ENCODE measurements around the gene KLF1. TPM values are rescaled to one million over a fixed set of nuclear protein-coding genes. Genes with fewer than 3 reads are reported as not detected.

The KLF1 gene
- total and polyA plus RNA-seq, 2 of the 13 experiments (the other 11 are each of a cell fraction or from before 2014, with no cell fraction given), result not detected

DNA sequence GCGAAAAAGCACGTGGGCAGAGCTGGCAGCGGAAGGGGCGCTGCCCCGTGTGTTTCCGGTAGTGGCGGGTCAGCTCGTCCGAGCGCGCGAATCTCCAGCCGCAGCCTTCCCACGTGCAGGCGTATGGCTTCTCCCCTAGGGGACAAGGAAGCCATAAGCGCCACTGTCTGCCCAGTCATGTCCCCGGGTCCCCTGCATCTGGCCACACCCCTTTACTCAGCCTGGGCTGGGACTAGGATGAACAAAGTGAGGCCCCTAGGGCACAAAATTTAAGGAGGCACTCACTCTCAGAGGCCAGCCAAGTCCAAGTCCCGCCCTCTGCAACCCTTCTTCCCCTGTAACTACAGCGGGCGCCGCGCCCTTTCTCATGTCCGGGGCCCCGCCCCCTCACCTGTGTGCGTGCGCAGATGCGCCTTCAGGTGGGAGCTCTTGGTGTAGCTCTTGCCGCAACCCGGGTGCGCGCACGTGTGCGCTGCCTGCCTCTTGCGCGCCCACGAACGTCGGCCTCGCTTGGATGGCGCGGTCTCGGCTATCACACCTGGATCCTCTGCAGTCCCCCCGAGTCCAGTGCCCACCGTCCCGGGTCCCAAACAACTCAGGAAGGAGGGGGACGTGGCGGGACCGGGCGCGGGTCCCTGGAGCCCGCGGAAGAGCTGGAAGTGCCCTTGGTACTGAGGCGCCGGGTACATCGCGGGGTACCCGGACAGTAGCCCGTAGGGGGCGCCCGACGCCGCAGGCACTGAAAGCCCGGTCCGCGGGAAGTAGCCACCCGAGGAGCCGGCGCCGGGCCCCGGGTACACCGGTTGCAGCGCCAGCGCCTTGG, 1.9 kb downstream of the KLF1 start (continued):
- TF ChIP-seq SP2 (CRISPR knock-in tag; IDR thresholded peaks at IDR 0.05), result no peak
- TF ChIP-seq, protein P1, sequence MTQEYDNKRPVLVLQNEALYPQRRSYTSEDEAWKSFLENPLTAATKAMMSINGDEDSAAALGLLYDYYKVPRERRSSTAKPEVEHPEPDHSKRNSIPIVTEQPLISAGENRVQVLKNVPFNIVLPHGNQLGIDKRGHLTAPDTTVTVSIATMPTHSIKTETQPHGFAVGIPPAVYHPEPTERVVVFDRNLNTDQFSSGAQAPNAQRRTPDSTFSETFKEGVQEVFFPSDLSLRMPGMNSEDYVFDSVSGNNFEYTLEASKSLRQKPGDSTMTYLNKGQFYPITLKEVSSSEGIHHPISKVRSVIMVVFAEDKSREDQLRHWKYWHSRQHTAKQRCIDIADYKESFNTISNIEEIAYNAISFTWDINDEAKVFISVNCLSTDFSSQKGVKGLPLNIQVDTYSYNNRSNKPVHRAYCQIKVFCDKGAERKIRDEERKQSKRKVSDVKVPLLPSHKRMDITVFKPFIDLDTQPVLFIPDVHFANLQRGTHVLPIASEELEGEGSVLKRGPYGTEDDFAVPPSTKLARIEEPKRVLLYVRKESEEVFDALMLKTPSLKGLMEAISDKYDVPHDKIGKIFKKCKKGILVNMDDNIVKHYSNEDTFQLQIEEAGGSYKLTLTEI (CRISPR knock-in tag; conservative IDR thresholded peaks at IDR 0.05), result no peak
- peak; percentile 24; the same call in 1 of the 2 replicates for TF ChIP-seq MTA1 (CRISPR knock-in tag; IDR thresholded peaks at IDR 0.05; ENCODE audit: borderline replicate concordance)
- no peak for TF ChIP-seq FOXC1 (CRISPR knock-in tag; IDR thresholded peaks at IDR 0.05; ENCODE audit: borderline replicate concordance)
- TF ChIP-seq, protein P2, sequence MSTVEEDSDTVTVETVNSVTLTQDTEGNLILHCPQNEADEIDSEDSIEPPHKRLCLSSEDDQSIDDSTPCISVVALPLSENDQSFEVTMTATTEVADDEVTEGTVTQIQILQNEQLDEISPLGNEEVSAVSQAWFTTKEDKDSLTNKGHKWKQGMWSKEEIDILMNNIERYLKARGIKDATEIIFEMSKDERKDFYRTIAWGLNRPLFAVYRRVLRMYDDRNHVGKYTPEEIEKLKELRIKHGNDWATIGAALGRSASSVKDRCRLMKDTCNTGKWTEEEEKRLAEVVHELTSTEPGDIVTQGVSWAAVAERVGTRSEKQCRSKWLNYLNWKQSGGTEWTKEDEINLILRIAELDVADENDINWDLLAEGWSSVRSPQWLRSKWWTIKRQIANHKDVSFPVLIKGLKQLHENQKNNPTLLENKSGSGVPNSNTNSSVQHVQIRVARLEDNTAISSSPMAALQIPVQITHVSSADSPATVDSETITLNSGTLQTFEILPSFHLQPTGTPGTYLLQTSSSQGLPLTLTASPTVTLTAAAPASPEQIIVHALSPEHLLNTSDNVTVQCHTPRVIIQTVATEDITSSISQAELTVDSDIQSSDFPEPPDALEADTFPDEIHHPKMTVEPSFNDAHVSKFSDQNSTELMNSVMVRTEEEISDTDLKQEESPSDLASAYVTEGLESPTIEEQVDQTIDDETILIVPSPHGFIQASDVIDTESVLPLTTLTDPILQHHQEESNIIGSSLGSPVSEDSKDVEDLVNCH (CRISPR knock-in tag; IDR thresholded peaks at IDR 0.05), result no peak
- TF ChIP-seq, protein P3, sequence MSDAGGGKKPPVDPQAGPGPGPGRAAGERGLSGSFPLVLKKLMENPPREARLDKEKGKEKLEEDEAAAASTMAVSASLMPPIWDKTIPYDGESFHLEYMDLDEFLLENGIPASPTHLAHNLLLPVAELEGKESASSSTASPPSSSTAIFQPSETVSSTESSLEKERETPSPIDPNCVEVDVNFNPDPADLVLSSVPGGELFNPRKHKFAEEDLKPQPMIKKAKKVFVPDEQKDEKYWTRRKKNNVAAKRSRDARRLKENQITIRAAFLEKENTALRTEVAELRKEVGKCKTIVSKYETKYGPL (CRISPR knock-in tag; IDR thresholded peaks at IDR 0.05), result no peak
- no peak for TF ChIP-seq ASH2L (IDR thresholded peaks at IDR 0.05; ENCODE audit: insufficient read length, low read depth, low read length)
- TF ChIP-seq MZF1 (CRISPR knock-in tag; IDR thresholded peaks at IDR 0.05; ENCODE audit: borderline replicate concordance), result no peak
- TF ChIP-seq PCBP2 (optimal IDR thresholded peaks at IDR 0.05; ENCODE audit: low read depth, low read length, poor library complexity, severe bottlenecking), result no peak
- no peak for TF ChIP-seq RARA (CRISPR knock-in tag; IDR thresholded peaks at IDR 0.05)
- no peak for TF ChIP-seq DR1 (CRISPR knock-in tag; IDR thresholded peaks at IDR 0.05)
- TF ChIP-seq RBFOX2 (IDR thresholded peaks at IDR 0.05; ENCODE audit: low read depth, low read length), result peak; percentile 62
- no peak for TF ChIP-seq POGZ (CRISPR knock-in tag; IDR thresholded peaks at IDR 0.05)
- TF ChIP-seq ZBTB20 (CRISPR knock-in tag; IDR thresholded peaks at IDR 0.05; ENCODE audit: borderline replicate concordance, low read depth), result no peak
- TF ChIP-seq, protein P4, sequence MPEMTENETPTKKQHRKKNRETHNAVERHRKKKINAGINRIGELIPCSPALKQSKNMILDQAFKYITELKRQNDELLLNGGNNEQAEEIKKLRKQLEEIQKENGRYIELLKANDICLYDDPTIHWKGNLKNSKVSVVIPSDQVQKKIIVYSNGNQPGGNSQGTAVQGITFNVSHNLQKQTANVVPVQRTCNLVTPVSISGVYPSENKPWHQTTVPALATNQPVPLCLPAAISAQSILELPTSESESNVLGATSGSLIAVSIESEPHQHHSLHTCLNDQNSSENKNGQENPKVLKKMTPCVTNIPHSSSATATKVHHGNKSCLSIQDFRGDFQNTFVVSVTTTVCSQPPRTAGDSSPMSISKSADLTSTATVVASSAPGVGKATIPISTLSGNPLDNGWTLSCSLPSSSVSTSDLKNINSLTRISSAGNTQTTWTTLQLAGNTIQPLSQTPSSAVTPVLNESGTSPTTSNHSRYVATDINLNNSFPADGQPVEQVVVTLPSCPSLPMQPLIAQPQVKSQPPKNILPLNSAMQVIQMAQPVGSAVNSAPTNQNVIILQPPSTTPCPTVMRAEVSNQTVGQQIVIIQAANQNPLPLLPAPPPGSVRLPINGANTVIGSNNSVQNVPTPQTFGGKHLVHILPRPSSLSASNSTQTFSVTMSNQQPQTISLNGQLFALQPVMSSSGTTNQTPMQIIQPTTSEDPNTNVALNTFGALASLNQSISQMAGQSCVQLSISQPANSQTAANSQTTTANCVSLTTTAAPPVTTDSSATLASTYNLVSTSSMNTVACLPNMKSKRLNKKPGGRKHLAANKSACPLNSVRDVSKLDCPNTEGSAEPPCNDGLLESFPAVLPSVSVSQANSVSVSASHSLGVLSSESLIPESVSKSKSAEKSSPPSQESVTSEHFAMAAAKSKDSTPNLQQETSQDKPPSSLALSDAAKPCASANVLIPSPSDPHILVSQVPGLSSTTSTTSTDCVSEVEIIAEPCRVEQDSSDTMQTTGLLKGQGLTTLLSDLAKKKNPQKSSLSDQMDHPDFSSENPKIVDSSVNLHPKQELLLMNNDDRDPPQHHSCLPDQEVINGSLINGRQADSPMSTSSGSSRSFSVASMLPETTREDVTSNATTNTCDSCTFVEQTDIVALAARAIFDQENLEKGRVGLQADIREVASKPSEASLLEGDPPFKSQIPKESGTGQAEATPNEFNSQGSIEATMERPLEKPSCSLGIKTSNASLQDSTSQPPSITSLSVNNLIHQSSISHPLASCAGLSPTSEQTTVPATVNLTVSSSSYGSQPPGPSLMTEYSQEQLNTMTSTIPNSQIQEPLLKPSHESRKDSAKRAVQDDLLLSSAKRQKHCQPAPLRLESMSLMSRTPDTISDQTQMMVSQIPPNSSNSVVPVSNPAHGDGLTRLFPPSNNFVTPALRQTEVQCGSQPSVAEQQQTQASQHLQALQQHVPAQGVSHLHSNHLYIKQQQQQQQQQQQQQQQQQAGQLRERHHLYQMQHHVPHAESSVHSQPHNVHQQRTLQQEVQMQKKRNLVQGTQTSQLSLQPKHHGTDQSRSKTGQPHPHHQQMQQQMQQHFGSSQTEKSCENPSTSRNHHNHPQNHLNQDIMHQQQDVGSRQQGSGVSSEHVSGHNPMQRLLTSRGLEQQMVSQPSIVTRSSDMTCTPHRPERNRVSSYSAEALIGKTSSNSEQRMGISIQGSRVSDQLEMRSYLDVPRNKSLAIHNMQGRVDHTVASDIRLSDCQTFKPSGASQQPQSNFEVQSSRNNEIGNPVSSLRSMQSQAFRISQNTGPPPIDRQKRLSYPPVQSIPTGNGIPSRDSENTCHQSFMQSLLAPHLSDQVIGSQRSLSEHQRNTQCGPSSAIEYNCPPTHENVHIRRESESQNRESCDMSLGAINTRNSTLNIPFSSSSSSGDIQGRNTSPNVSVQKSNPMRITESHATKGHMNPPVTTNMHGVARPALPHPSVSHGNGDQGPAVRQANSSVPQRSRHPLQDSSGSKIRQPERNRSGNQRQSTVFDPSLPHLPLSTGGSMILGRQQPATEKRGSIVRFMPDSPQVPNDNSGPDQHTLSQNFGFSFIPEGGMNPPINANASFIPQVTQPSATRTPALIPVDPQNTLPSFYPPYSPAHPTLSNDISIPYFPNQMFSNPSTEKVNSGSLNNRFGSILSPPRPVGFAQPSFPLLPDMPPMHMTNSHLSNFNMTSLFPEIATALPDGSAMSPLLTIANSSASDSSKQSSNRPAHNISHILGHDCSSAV (CRISPR knock-in tag; IDR thresholded peaks at IDR 0.05; ENCODE audit: borderline replicate concordance), result no peak
- TF ChIP-seq ZNF792 (CRISPR knock-in tag; IDR thresholded peaks at IDR 0.05), result no peak; the same call in 1 of the 2 replicates
